ENCODE results near the gene OR2D2. TPM values are rescaled to one million over a fixed set of nuclear protein-coding genes. Genes with fewer than 3 reads are reported as not detected.

OR2D2 gene
- total RNA-seq = 0.34 TPM in 1 of 2 replicates, not detected in the other
- long read RNA-seq = 0 reads

- Mint-ChIP-seq H3K27ac (ENCODE audit: unreplicated experiment) (no peak within 1 kb of the TSS), H3K4me3 (ENCODE audit: unreplicated experiment) (no peak within 1 kb of the TSS), H3K4me1 (ENCODE audit: unreplicated experiment) (no peaks in the 10 kb centered on the region), H3K27me3 (ENCODE audit: unreplicated experiment) (no peaks in the 10 kb centered on the region), H3K36me3 (ENCODE audit: unreplicated experiment) (no peaks in the 10 kb centered on the region), H3K9me3 (ENCODE audit: unreplicated experiment) (no peaks in the 10 kb centered on the region)
- DNase-seq (ENCODE audit: extremely low spot score, unreplicated experiment) = no peak
- no peak for TF ChIP-seq CTCF (IDR thresholded peaks at IDR 0.05)
Observed at GRCh38 chr11:6892400-6892799, at the start of gene OR2D2. OR2D2 (minus strand) TSS chr11:6892500; CDS start chr11:6892500, 0 bp downstream.

DNA sequence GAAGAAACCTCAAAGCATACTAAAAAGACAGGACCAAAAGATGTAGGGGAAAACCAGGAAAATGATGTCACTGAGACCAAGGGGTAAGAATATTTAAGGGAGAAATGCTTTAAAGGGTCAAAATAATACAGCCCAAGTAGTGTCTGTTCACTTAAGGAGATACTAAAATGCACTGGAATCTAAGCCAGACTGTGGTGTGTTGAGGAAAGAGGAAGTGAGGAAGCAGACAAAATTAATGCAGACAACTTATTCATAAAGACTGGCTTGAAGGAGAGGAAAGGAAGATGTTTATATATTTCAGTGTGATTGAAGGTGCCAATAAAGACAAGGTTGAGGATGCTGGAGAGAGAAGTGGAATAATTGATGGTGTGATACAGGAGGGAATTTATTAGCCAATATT lies 49.7 kb upstream of the OR2D2 start:
- DNase-seq (ENCODE audit: extremely low spot score, unreplicated experiment) = no peak
- no peak overlapping the region for H3K4me3 Mint-ChIP-seq (ENCODE audit: unreplicated experiment)
- H3K27ac Mint-ChIP-seq (ENCODE audit: unreplicated experiment) = no peak overlapping the region
- no peaks in the 10 kb centered on the region for H3K27me3 Mint-ChIP-seq (ENCODE audit: unreplicated experiment)
- TF ChIP-seq CTCF (IDR thresholded peaks at IDR 0.05) = no peak
- peaks cover 2% of the 10 kb centered on the region for H3K36me3 Mint-ChIP-seq (ENCODE audit: unreplicated experiment)
- no peaks in the 10 kb centered on the region for H3K4me1 Mint-ChIP-seq (ENCODE audit: unreplicated experiment)
- no peaks in the 10 kb centered on the region for H3K9me3 Mint-ChIP-seq (ENCODE audit: unreplicated experiment)

DNA sequence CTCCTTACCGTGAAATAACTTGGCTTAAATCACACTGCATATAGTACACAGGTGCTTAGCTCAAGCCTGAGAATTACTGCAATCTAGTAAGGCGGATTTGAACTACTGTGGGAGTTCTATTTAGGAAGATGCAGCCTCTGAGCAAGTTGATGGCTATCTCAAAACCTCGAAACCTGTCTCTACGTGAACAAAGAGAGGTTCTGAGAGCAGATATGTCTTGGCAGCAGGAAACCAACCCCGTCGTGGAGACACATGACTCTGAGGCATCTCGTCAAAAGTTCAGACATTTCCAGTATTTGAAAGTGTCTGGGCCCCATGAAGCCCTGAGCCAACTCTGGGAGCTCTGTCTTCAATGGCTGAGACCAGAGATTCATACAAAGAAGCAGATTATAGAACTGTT lies 39.8 kb upstream of the OR2D2 start:
- TF ChIP-seq CTCF (IDR thresholded peaks at IDR 0.05) = no peak
- peaks cover 11% of the 10 kb centered on the region for H3K4me1 Mint-ChIP-seq (ENCODE audit: unreplicated experiment)
- peaks cover 2% of the 10 kb centered on the region for H3K27me3 Mint-ChIP-seq (ENCODE audit: unreplicated experiment)
- no peak for DNase-seq (ENCODE audit: extremely low spot score, unreplicated experiment)
- no peak overlapping the region for H3K4me3 Mint-ChIP-seq (ENCODE audit: unreplicated experiment)
- no peaks in the 10 kb centered on the region for H3K9me3 Mint-ChIP-seq (ENCODE audit: unreplicated experiment)
- no peak overlapping the region for H3K27ac Mint-ChIP-seq (ENCODE audit: unreplicated experiment)
- H3K36me3 Mint-ChIP-seq (ENCODE audit: unreplicated experiment) = peaks cover 2% of the 10 kb centered on the region

GRCh38 chr11:6931146-6931713 lies 38.9 kb upstream of the OR2D2 start:
- DNase-seq (ENCODE audit: extremely low spot score, unreplicated experiment) = no peak
- no peak overlapping the region for H3K27ac Mint-ChIP-seq (ENCODE audit: unreplicated experiment)
- H3K27me3 Mint-ChIP-seq (ENCODE audit: unreplicated experiment) = peaks cover 2% of the 10 kb centered on the region
- TF ChIP-seq CTCF (IDR thresholded peaks at IDR 0.05) = no peak
- no peaks in the 10 kb centered on the region for H3K9me3 Mint-ChIP-seq (ENCODE audit: unreplicated experiment)
- peaks cover 2% of the 10 kb centered on the region for H3K36me3 Mint-ChIP-seq (ENCODE audit: unreplicated experiment)
- H3K4me3 Mint-ChIP-seq (ENCODE audit: unreplicated experiment) = no peak overlapping the region
- H3K4me1 Mint-ChIP-seq (ENCODE audit: unreplicated experiment) = peaks cover 16% of the 10 kb centered on the region

- DNase-seq (ENCODE audit: extremely low spot score, unreplicated experiment) = no peak
- Mint-ChIP-seq H3K36me3 (ENCODE audit: unreplicated experiment) (peaks cover 2% of the 10 kb centered on the region), H3K9me3 (ENCODE audit: unreplicated experiment) (no peaks in the 10 kb centered on the region), H3K27me3 (ENCODE audit: unreplicated experiment) (peaks cover 2% of the 10 kb centered on the region), H3K4me1 (ENCODE audit: unreplicated experiment) (peaks cover 19% of the 10 kb centered on the region), H3K4me3 (ENCODE audit: unreplicated experiment) (no peak overlapping the region), H3K27ac (ENCODE audit: unreplicated experiment) (no peak overlapping the region)
- no peak for TF ChIP-seq CTCF (IDR thresholded peaks at IDR 0.05)
Observed at GRCh38 chr11:6928916-6929315, 36.6 kb upstream of the OR2D2 start.

Data from osteocyte (in vitro differentiated cells).